Lower leg skin (tissue), 4 donors: Measurements from ENCODE around the gene TKTL1. TPM values are rescaled to one million over a fixed set of nuclear protein-coding genes. Genes with fewer than 3 reads are reported as not detected.

Experiments
- DNase-seq, 2 donors: peaks; one replicate each; pipeline ENCODE4 v3.0.0-alpha.2; 2019; ENCODE audit warnings: low spot score in 2 of 2
- H3K4me3 ChIP-seq: fragments of 200-600 bp; sonication (generic); 2 replicates; pipeline ENCODE4 v1.5.1; 2017; ENCODE audit warnings: mild to moderate bottlenecking, low read depth; ENCODE audit not compliant: poor library complexity, severe bottlenecking
- CTCF ChIP-seq, 3 donors: fragments of 450-650 bp; IDR thresholded peaks; one replicate each; pipeline ENCODE4 v1.5.1; 2016; ENCODE audit warnings: antibody characterized with exemption in 3 of 3, mild to moderate bottlenecking in 3 of 3, moderate library complexity in 2 of 3
- POLR2A ChIP-seq, 2 donors: fragments of 450-650 bp; IDR thresholded peaks; one replicate each; pipeline ENCODE4 v1.6.1; 2016 to 2017; ENCODE audit warnings: antibody characterized with exemption in 2 of 2, mild to moderate bottlenecking in 1 of 2, moderate library complexity in 1 of 2
- WGBS, 2 donors: methylation state at CpG; one replicate each; pipeline ENCODE4 v1.1.5; 2018; 5-methylcytosine and 5-hydroxymethylcytosine counted together
- intact Hi-C: fragments of 100-400 bp; cut with DNase I; formaldehyde crosslinking; loops from one replicate; pipeline ENCODE4 v1.15.0; 2023; ENCODE audit warnings: low total_unique reads
- total RNA-seq, 4 donors: library from RNA; depleted of rRNA; stranded (reverse); fragments of >200 nt; gene quantifications; one replicate each; pipeline ENCODE4 v1.1.0, GENCODE V29; 2016

The TKTL1 gene
- total RNA-seq, 4 donors from 2014 or later = 0.42 to 1.1 (median 0.46) TPM; not detected in 1

DNA sequence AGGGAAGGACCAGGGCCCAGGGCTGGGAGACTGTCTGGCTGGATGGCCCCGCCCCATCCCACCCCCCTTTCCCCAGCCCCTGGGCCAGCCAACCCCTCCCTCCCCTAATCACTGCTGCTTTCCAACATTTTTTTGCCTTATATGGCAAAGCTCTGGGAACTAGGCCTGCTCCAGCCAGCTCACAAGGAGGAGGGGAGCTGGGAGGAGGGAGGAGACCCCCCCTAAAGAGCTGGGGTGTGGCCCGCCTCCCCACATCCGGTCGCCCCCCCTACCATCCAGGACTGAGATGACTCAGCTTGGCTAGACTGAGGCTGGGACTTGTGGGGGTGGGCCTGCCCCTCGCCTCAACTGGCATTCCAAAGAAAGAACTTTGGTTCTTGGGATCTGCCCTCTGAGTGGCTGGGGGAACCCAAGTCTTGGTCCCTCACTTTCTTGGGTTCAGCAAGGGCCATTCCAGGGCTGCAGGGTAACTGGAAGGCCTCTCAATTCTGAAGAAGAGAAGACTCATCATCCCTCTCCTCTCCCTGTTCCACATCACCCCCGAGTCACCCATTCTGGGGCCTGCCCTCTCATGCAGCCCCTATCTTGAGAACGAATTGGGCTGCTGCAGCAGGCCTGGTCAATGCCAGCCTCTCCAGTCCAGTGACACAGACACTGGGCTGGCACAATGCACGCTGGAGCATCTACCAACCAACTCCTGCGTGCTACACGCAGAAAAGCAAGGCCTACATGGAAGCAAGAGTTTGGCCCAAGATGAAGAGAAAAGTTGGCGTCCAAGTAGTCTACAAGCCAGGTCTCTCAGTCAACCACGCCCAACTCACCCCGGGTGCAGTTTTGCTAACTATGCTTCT lies 74.1 kb downstream of the TKTL1 start:
- DNase-seq = peak; percentile 69 to 95
- H3K4me3 ChIP-seq = peak overlapping the region; percentile 52
- TF ChIP-seq CTCF (IDR thresholded peaks at IDR 0.05) = no peak
- no peak for TF ChIP-seq POLR2A (IDR thresholded peaks at IDR 0.05)
- WGBS, 2 donors = 0 to 35% methylated on average over 9 to 13 of the region's 13 CpGs
- intact Hi-C loops = no loop called here

DNA sequence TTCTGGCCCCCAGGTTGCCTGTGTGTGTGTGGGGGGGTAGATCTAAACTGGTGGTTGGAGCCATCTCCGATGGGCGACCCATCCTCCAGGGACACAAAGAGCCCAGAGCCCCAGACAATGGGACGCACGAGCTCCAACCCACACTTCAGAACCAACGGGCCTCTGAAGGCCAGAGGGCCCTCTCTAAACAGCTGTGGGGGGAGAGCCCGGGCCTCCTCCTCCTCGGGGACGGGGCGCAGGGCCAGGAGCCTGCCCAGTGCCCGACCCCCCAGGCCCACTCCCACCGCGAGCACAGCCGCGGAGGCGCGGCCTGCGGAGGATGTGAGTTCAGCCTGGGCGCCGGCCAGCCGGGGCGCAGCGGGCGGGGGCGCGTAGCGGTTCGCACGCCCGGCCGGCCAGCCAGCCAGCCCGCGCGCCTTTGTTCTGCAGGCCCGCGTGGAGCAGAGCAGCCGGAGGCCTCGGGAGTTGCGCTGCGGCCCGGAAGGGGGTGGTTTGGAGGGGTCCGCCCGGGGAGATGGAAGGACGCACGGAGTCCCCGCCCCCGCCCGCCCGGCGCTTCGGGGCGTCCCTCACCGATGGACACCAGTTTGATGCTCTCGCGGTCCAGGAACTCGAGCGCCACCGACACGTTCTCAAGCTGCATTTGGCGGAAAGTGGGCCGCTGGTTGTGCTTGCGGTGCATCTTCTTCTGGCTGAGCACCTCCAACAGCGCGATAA lies 74.9 kb downstream of the TKTL1 start:
- intact Hi-C loops = no loop called here
- no peak for DNase-seq
- peak overlapping the region; percentile 52 for H3K4me3 ChIP-seq
- 14 to 69% methylated on average over 2 to 42 of the region's 63 CpGs for WGBS, 2 donors
- TF ChIP-seq CTCF (IDR thresholded peaks at IDR 0.05) (no peak), POLR2A (IDR thresholded peaks at IDR 0.05) (no peak)

DNA sequence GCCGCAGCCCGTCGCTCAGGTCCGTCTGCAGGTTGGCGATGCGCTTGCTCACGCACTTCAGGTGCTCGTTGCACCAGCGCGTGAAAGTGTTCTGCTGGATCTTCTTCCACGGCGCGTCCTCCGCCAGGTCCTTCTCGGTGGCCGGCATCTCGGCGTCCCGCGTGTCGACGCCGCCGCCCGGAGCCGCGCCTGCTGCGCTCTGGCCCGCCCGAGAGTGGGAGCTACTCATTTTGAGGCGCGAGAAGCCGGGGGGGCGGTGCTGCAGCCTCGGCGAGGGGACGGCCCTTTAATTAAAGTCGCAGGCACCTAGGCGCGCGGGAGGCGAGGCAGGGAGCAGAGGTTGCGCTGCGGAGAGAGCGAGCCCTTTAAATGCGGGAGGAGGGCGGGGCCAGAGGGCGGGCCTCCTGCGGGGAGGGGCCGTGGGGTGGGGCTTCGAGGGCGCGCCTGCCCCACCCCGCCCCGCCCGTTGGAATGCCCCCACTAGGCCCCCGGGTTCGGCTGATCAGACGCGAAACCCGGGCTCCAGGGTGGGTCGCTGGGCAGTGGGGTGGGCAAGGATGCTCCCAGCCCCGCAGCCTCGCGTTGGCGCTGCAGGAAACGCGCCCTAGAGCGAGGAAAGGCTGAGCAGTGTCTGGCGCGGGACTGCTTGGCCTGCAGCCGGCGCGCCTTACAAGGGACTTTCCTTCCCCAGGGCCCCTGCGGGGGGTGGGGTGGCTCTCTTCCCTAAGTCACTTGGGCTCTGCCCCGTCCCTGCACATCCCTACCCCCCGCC lies 75.6 kb downstream of the TKTL1 start:
- peak in 1 of 2 donors; percentile 83 for TF ChIP-seq POLR2A (IDR thresholded peaks at IDR 0.05)
- TF ChIP-seq CTCF (IDR thresholded peaks at IDR 0.05) = no peak
- WGBS, 2 donors = 0 to 40% methylated on average over 1 to 59 of the region's 77 CpGs
- peak overlapping the region; percentile 52 for H3K4me3 ChIP-seq
- intact Hi-C loops = no loop called here
- DNase-seq = peak; percentile 94 to 98

GRCh38 chrX:154371789-154372300 lies 76.2 kb downstream of the TKTL1 start:
- no peak for DNase-seq
- TF ChIP-seq POLR2A (IDR thresholded peaks at IDR 0.05) = no peak
- no peak for TF ChIP-seq CTCF (IDR thresholded peaks at IDR 0.05)
- intact Hi-C loops = no loop called here
- 0 to 45% methylated on average over 11 to 41 of the region's 43 CpGs for WGBS, 2 donors
- peak overlapping the region; percentile 17 for H3K4me3 ChIP-seq

GRCh38 chrX:154372612-154373022 lies 77.0 kb downstream of the TKTL1 start:
- 3 to 32% methylated on average over 5 of the region's 5 CpGs for WGBS, 2 donors
- TF ChIP-seq POLR2A (IDR thresholded peaks at IDR 0.05) = no peak
- TF ChIP-seq CTCF (IDR thresholded peaks at IDR 0.05) = no peak
- DNase-seq = no peak
- no peak overlapping the region for H3K4me3 ChIP-seq
- intact Hi-C loops = no loop called here
